Renal cortical epithelial cell (primary cell): ENCODE data around the gene LUC7L2. TPM values are rescaled to one million over a fixed set of nuclear protein-coding genes. Genes with fewer than 3 reads are reported as not detected.
"Not testable (repeated sequence)": the region's sequence is repeated elsewhere in the genome, so short reads cannot be mapped to it uniquely, and the experiment has no call there.

ENCODE experiments used
- DNase-seq: peaks from one replicate; pipeline ENCODE4 v3.0.0-alpha.2; 2011; ENCODE audit warnings: low read depth
- total RNA-seq: library from RNA; depleted of rRNA; stranded (reverse); fragments of >200 nt; gene quantifications from 2 replicates; pipeline ENCODE4 v1.2.3, GENCODE V29; 2014

The LUC7L2 gene
- 31.4 and 81.0 TPM in 2 replicates for total RNA-seq

- peak; percentile 93 for DNase-seq
Measured at GRCh38 chr7:139359366-139360209, at the start of gene LUC7L2. TSS of gene LUC7L2 (plus strand) at chr7:139359894. CDS start at chr7:139360262, 368 bp downstream.

GRCh38 chr7:139317939-139318505, 41.7 kb upstream of the LUC7L2 start:
- DNase-seq = no peak

GRCh38 chr7:139321071-139321745, 38.5 kb upstream of the LUC7L2 start:
- DNase-seq = peak; percentile 34

GRCh38 chr7:139324709-139325108, 35.0 kb upstream of the LUC7L2 start:
- DNase-seq = not testable (repeated sequence)

GRCh38 chr7:139328375-139328774, 31.3 kb upstream of the LUC7L2 start:
- DNase-seq = no peak

GRCh38 chr7:139329119-139329518, 30.6 kb upstream of the LUC7L2 start:
- no peak for DNase-seq

- no peak for DNase-seq
Measured at GRCh38 chr7:139330333-139331030, 29.2 kb upstream of the LUC7L2 start.

GRCh38 chr7:139332697-139333359, 26.9 kb upstream of the LUC7L2 start:
- DNase-seq = peak; percentile 52

- DNase-seq = not testable (repeated sequence)
Measured at GRCh38 chr7:139333443-139333842, 26.3 kb upstream of the LUC7L2 start.

- DNase-seq = no peak
Measured at GRCh38 chr7:139334399-139335150, 25.1 kb upstream of the LUC7L2 start.

- no peak for DNase-seq
Measured at GRCh38 chr7:139339025-139339424, 20.7 kb upstream of the LUC7L2 start.

GRCh38 chr7:139339698-139340036, 20.0 kb upstream of the LUC7L2 start:
- no peak for DNase-seq

- peak; percentile 99 for DNase-seq
Measured at GRCh38 chr7:139340037-139340807, 19.5 kb upstream of the LUC7L2 start.

- DNase-seq = no peak
Measured at GRCh38 chr7:139340808-139341057, 19.0 kb upstream of the LUC7L2 start.

- DNase-seq = peak; percentile 85
Measured at GRCh38 chr7:139341058-139341775, 18.5 kb upstream of the LUC7L2 start, which contains the start of gene FMC1. TSS of gene FMC1 (plus strand) at chr7:139341337. CDS start at chr7:139341385, 48 bp downstream.

- DNase-seq = peak; percentile 80
Measured at GRCh38 chr7:139341776-139342226, 17.9 kb upstream of the LUC7L2 start.

- DNase-seq = no peak
Measured at GRCh38 chr7:139345042-139345441, 14.7 kb upstream of the LUC7L2 start.

GRCh38 chr7:139351027-139351426, 8.7 kb upstream of the LUC7L2 start:
- DNase-seq = no peak

- DNase-seq = no peak
Measured at GRCh38 chr7:139354729-139355128, 5.0 kb upstream of the LUC7L2 start.
